Activated gamma-delta T cell treated with anti-CD3 and anti-CD28 coated beads, Interleukin-2, amount 50 U/mL, for 16 hours (primary cell): ENCODE results near the gene YIPF1.
"Not testable (repeated sequence)": the region's sequence is repeated elsewhere in the genome, so short reads cannot be mapped to it uniquely, and the experiment has no call there.

ENCODE experiments used
- DNase-seq: peaks from one replicate; pipeline ENCODE4 v3.0.0-alpha.2; 2020; ENCODE audit warnings: low read depth

The YIPF1 gene

DNA sequence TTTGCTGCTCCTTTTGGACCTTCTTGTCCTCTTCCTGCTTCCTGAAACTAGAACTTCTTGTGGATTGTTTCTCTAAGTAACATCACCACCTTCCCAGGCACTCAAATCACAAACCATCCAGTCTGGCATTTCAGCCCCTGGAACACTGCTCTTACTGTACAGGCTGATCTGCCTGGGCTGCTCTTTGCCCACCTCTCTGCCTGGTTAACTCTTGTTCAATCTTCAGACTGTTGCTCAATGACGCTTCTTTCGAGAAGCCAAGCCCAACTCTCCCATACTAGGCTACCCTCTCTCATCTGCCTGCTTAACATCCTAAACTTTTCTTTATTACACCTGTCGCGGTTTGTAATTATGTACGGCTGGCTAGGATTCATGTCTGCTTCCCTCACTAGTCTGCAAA, 5.0 kb upstream of the YIPF1 start:
- no peak for DNase-seq

DNA sequence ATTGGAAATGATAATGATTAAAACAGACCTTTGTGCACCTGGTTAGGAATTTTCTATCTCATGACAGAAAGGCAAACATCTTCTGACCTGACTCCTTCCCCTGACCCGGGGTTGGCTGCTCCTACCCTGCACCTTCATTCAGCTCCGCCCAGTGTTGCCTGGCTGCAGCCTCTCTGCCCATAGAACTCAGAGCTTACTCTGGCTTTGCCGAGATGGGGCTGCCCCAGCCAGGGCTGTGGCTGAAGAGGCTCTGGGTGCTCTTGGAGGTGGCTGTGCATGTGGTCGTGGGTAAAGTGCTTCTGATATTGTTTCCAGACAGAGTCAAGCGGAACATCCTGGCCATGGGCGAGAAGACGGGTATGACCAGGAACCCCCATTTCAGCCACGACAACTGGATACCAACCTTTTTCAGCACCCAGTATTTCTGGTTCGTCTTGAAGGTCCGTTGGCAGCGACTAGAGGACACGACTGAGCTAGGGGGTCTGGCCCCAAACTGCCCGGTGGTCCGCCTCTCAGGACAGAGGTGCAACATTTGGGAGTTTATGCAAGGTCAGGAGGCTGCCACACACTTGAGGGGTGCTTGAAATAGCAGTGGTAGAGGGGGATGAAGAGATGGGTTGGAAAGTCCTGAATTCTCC, 4.5 kb upstream of the YIPF1 start, which contains the start of gene DIO1:
Gene DIO1 (plus strand): TSS at position 189 of the 638 bp plus-strand sequence. CDS start 24 bp downstream, at position 213.
- no peak for DNase-seq

DNA sequence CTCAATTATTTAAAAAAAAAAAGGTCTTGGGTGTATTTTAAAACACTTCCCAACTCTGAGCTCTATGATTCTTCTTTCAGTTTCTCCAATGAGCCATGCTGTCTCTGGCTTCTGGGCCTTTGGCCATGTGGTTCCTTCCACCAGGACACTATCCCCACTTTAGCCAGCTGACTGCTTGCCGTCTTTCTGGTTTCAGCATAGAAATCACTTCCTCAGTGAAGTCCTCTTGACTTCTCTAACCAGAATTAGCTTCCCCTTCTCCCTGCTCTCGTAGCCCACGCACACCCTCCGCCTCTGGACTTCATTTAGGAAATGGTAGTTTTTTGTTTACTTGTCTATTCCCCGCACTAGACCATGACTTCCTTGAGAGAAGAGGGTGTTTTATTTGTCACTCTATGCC, 3.3 kb upstream of the YIPF1 start:
- DNase-seq: no peak

DNA sequence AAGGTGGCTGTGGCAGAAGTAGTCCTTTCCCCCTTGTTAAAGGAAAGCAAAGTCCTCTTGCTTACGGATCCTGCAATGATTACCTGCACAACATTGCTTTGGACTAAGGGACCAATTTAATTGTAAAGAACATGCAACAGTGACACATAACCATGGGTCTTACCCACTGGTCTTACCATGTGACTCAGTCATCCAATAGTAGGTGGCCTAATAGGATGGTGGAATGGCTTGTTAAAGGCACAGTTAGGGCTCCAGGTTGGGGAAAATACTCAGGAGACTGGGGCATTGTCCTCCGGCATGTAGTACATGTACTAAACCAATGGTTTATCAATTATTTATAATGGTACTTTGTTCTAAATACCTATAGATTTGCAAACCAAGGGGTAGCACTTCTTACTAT, 2.1 kb upstream of the YIPF1 start:
- DNase-seq: no peak

DNA sequence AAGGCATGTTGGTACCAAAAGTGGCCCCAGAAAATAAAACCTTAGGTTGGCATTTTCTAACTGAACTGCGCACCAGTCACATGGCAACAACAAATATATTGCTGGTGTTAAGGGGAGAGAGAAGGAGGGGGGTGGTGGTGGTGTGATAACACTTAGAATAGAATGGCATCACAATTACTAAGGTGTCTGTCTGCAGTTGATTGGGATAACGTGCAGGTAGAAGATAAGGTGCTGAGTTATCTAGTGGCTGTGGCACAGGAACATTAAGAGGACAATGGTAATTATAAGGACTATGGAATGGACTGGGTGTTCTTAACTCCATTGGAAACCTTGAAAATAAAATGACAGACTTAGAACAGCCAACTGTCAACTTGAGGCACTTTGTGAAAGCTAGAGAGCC, 1.4 kb upstream of the YIPF1 start:
- DNase-seq: no peak

DNA sequence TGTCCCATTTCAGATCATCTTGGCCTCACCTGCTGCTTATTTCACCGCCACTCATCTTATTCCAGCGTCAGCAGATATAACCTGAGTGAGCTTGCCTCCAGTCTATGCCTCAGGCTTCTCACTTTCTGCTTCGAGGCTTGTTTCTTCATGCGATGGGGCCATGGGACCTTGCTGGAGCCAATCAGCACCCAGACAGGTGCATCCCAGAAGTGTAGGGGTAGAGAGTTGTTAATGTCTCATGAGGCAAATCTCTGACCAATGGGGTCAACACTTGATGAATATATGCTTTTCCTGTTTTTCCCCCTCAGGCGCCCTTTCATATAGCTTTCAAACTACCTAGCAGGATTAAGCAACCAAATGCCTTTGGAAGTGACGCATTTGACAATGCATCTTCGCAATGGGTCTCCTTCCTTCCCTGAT, 935 bp upstream of the YIPF1 start:
- no peak for DNase-seq

DNA sequence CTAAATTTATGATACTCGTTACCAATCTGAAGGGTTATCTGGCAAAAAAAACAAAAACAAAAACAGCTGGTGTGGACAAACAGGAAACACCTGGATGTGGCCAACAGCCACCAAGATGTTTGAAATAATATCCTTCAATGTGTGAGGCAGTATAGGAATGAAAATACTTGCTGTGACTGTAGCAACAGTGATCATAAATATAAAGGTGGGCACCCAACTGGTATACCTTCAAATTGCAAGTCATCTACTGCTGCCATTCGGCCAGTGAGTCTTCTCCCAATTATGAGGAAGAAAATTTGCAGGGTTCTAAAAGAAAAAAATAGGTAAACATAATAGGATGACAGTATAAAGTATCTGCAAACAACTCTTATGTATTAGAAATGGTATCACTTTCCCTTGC, 916 bp downstream of the YIPF1 start:
- no peak for DNase-seq

DNA sequence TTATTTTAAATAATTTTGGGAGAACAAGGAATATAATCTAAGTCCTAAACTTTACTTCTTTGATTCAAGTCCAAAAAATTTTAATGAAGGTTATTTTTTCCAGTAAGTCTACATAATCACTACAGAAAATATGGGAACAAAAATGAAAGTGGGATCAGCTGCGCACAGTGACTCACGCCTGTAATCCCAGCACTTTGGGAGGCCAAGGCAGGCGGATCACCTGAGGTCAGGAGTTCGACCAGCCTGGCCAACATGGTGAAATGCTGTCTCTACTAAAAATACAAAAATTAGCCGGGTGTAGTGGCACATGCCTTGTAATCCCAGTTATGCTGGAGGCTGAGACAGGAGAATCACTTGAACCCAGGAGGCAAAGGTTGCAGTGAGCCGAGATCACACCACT, 6.0 kb downstream of the YIPF1 start:
- not testable (repeated sequence) for DNase-seq

DNA sequence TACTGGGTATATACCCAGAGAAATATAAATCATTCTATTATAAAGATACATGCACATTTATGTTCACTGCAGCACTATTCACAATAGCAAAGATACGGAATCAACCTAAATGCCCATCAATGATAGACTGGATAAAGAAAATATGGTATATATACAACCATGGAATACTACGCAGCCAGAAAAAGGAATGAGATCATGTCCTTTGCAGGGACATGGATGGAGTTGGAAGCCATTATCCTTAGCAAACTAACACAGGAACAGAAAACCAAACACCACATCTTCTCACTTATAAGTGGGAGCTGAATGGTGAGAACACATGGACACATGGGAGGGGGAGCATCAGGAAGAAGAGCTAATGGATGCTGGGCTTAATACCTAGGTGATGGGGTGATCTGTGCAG, 7.7 kb downstream of the YIPF1 start:
- not testable (repeated sequence) for DNase-seq

DNA sequence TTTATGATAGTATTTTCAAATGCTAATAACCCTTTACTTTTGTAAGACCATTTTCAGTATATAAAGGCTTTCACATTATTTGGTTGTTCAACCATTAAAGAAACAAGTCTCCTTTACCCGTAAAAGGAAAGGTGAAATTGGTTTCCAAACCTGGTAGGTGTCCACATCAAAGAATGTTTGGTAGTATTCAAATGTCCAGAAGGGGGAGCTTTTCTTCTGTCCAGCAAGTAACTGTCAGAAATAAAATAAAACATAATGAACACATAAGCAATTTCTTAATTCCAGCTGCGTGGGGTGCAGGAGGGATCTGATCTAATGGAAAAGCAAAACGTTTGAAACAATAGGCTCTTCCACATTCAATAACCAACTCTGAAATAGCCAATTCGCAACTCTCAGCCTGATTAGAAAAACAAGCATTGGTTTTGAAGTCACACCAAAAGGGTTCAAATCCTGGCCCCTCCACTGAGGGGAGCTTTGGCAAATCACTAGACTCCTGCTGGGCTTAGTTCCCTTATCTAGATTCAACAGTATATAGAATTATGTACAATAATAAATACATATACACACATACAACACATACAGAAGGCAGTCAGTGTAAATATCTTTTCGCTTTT, 11.0 kb downstream of the YIPF1 start:
- no peak for DNase-seq

DNA sequence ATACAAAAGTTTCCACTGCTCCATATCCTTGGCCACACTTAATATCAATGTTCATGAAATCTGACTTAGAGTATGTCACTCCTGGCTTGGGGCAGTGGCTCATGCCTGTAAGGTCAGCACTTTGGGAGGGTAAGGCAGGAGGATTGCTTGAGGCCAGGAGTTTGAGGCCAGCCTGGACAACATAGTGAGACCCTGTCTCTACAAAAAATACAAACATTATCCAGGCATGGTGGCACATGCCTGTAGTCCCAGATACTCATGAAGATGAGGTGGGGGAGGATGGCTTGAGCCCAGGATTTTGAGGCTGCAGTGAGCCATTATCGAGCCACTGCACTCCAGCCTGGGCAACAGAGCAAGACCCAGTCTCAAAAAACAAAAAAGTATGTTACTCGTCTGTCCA, 14.4 kb downstream of the YIPF1 start:
- DNase-seq: not testable (repeated sequence)

DNA sequence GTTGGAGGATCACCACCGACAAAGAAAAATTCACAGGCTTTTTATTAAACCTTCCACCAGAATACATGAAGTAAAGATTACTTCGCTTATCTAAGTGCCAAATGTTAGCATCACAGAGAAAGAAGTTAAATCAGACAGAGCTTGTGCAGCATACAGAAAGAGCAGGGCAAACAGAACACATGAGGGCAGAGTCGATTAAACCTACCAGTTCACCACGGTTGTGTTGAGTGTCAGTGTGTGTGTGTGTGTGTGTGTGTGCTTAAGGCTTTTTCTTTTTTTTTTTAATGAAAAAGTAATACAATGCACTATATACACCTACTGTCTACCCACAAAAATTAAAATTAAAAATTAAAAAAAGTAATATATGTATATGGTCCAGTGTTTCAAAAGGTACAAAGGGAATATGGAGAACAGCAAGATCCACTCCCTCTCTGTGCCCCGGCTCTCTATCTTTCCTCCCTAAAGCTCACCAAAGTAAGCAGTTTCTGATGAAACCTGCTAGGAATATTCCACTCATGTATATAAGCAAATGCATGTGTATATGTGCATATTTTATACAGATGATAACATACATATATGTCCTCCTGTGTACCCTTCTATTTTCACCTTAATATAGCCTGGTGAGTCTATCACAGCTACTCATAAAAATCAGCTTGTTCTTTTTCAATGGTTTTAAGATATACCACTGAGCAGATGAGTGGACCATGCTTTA, 17.7 kb downstream of the YIPF1 start:
- no peak for DNase-seq

DNA sequence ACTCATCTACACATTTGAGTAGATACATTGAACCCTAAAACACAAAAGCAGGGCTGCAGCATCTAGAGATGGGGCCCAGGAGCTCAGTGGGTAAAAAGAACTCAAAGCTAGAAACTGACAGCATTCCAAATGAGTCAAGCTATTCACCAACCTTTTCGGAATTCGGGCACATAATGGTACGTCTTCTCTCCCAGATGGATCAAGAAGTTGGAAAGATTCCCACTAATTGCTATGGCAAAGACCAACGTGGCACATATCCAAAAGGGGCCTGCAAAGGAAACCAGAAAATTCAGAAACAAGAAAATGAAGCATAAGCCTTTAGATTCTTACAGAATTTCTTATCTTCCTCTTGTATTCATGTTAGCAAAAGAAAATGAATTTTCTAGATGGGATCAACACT, 18.4 kb downstream of the YIPF1 start:
- no peak for DNase-seq

DNA sequence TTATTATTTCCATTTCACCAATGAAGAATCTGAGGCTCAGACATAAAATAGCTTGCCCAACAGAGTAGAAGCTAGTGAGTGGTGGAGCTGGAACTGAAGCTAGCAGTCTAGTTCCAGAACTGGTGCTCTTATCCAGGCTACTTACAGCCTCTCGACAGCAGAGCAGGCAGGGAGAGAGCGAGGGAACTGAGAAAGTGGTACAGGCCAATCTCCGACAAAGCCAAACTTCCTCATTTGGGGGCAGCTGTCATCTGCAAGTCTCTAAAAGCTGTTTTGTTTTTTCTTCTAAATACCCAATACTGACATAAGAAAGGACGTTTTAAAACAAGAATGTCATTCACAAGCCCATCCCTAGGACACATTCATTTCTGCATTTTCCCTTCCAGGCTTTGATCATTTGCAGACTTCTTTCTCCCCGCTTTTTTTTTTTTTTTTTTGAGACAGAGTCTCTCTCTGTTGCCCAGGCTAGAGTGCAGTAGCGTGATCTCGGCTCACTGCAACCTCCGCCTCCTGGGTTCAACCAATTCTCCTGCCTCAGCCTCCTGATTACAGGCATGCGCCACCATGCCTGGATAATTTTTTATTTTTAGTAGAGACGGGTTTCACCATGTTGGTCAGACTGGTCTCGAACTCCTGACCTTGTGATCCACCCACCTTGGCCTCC, 20.0 kb downstream of the YIPF1 start:
- DNase-seq: no peak

DNA sequence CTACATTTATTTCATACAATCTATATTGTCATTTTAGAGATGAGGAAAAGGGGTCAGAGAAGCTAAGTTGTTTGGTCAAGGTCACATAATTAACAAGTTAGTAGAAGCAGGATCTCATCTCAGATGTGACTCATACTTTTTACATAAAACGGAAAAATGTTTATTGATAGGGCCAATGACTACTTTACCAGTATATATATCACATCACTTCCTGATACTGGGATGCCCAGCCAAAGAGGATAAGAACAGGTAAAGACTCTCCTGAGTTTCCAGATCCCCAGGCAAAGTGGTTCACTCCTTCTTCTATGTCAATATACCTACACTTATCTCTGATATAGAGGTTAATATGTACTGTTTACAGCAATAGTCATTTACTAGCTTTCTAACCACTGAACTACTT, 21.0 kb downstream of the YIPF1 start:
- DNase-seq: no peak

DNA sequence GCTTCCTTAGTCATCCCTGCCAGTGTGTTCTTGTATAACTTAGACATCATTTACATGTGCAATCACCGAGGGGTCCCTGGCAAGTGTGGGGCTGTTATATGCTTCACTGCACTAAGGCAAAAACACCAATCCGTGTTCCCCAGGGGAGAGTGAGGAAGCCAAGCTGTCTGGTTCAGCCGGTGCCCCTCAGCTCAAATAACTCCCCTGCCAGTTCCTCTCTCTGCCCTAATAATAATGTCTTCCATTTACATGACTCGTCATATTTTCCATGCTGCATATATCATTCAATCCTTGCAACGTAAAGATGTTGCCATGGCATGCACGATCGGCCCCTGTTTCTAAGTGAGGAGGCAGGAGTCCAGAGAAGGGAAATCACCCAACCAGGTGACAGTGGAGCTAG, 27.1 kb downstream of the YIPF1 start:
- no peak for DNase-seq

DNA sequence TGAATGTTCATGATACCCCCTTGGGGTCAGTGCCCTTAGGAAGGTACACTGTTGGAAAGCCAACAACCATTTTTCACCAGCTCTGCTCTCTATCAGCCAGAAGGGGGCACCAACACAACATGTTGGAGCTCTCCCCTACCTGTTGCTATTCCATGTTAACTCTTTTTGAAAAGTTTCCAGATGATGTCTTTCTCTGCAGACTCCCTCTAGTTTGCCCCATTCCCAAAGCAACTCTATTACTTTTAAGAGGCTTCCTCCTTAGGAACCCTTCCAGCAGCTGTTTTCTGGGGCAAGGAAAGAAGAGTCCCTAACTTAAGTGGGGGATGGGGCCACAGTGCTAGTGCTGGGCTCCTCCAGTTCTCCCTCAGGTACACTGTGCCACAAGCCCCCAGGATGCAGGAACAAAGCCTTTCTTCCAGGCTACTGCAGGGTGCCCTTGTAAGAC, 28.6 kb downstream of the YIPF1 start:
- peak; percentile 7 for DNase-seq

DNA sequence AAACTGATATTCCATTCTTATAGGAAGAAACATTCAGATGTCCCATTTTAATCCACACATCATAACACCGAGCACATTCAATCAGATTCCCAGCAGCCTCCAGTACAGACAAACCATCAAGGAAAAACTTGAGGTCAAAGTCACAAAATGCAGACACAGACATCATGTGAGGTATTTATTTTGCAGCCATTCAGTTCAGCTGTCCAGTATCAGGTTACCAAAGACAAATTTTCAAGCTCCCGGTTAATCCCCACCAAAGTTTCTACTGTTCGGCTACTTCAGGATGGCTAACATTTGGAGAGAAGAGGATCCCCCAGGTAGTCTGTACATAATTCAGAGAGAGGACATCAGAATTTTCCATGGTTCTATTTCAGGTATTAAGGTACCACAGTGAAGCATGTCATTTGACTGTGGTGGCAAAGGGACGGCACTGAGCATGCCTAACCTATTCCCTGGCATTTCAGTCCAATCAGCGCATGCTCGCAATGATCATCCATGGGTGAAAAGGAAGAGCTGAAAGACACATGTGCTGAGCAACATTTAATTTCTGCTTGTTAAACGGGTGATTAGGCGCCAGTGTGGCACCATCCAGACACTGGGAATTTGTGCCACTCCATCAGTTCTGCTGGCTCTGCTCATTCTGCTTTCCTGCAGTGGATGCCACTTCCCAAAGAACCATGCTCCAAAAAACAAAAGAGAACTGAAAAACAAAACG, 37.9 kb downstream of the YIPF1 start:
- DNase-seq: no peak

DNA sequence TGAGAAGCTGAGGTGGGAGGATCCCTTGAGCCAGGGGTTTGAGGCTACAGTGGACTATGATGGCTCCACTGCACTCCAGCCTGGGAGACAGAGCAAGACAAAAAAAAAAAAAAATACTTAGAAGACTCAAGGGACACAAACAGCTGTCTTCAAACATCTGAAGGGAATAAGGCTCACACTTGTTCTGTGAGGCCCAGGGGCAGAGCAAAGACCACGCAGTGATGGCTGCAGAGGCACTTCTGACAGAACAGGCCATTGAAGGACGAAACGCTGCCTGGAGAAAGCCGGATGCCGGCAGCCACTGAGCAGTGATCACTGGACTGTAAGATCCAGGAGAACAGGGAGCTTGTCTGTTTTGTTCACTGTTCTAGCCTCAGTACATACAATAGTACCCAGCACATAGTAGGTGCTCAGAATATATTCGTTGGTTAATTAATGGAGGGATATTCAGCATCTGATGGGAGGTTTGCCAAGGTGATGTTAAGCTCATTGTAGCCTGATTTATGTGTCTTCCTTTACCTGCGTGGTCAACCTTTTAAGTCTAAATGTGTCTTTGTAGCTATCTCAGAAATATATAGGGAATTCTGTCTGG, 39.4 kb downstream of the YIPF1 start:
- no peak for DNase-seq

DNA sequence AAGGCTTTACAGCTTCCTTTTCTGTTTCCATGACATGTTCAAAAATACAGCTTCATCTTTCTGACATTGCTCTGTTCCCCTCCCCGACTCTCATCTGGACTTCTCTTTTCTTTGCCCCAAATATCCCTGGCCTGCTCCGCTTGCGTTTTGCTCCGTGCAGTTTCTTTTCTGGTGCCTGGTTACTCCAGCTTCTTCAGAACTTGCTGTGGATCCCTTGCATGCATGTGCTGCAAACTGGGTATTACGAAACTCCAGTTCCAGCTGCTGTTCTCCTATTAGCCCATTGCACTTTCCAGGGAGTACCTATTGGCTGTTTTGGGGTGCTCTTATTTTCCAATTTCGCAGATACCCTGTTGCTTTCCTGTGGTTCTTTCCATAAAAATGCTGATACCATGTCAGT, 41.6 kb downstream of the YIPF1 start:
- no peak for DNase-seq

DNA sequence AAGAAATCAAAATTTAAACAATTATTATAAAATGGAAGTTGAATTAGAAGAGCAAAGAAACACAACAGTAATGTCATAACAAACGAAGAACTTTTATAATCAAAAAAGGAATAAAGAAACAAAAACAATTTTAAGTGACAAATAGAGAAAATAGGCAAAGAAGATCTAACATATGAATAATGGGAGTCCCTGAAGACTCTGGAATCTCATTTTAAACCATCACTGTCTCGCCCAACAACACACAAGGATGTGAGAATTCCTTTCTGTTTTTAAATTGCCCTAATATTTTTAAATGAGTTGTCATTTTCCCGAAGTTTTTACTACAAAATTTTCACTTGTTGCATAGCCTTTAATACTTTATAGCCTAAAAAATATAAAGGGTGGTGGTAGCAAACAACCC, 47.2 kb downstream of the YIPF1 start:
- no peak for DNase-seq

DNA sequence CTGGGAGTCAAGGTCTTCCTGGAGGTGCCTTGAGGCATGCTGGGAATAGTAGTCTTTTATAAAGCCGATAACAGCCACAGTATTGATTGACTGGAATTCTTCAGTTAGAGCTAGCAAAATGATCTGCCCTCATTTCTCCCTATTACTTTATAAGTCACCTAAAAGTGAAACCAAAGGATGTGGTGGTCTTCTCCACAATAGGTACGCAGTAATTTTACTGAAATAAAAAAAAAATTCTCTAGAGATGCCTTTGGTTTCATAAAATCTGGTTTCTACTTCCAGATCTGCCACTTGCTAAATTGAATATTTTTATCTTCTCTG, 51.0 kb downstream of the YIPF1 start:
- DNase-seq: no peak
